ENCODE results near the gene DPM2. TPM values are rescaled to one million over a fixed set of nuclear protein-coding genes. Genes with fewer than 3 reads are reported as not detected.

The DPM2 gene
- total RNA-seq, 4 donors from 2014 or later: 12.5 to 18.5 (median 15.7) TPM

GRCh38 chr9:127934986-127935385 is 2.7 kb downstream of the DPM2 start:
- DNase-seq: no peak
- WGBS, 2 donors: 44 to 73% methylated on average over 2 to 6 of the region's 11 CpGs
- Histone ChIP-seq H3K27me3 (peaks cover 0 to under 1% (median 0%) of the 10 kb centered on the region in 4 donors), H3K4me3 (no peak overlapping the region), H3K27ac (no peak overlapping the region), H3K4me1 (peaks cover 30 to 60% (median 40%) of the 10 kb centered on the region in 3 donors), H3K36me3 (peaks cover 0 to 30% (median 0%) of the 10 kb centered on the region in 3 donors), H3K9me3 (no peaks in the 10 kb centered on the region)
- TF ChIP-seq CTCF (IDR thresholded peaks at IDR 0.05) (no peak), POLR2A (IDR thresholded peaks at IDR 0.05) (no peak)
- intact Hi-C loops (cut with DNase I): no loop called here

GRCh38 chr9:127934248-127934647 is 3.4 kb downstream of the DPM2 start:
- Histone ChIP-seq H3K36me3 (peaks cover 0 to 23% (median 0%) of the 10 kb centered on the region in 3 donors), H3K4me1 (peaks cover 32 to 63% (median 41%) of the 10 kb centered on the region in 3 donors), H3K9me3 (no peaks in the 10 kb centered on the region), H3K4me3 (no peak overlapping the region), H3K27ac (no peak overlapping the region), H3K27me3 (peaks cover 0 to 8% (median 0%) of the 10 kb centered on the region in 4 donors)
- 88 to 95% methylated on average over 4 of the region's 4 CpGs for WGBS, 2 donors
- TF ChIP-seq POLR2A (IDR thresholded peaks at IDR 0.05): no peak
- no peak for TF ChIP-seq CTCF (IDR thresholded peaks at IDR 0.05)
- intact Hi-C loops (cut with DNase I): no loop called here
- no peak for DNase-seq

- intact Hi-C loops (cut with DNase I): no loop called here
- Histone ChIP-seq H3K4me1 (peaks cover 35 to 68% (median 42%) of the 10 kb centered on the region in 3 donors), H3K36me3 (peaks cover 0 to 21% (median 0%) of the 10 kb centered on the region in 3 donors), H3K27me3 (peaks cover 0 to 32% (median 0%) of the 10 kb centered on the region in 4 donors), H3K9me3 (no peaks in the 10 kb centered on the region), H3K27ac (no peak overlapping the region), H3K4me3 (peak overlapping the region; percentile 28 to 70 (median 44))
- WGBS, 2 donors: 25 to 30% methylated on average over 15 to 16 of the region's 18 CpGs
- TF ChIP-seq POLR2A (IDR thresholded peaks at IDR 0.05): no peak
- no peak for TF ChIP-seq CTCF (IDR thresholded peaks at IDR 0.05)
- DNase-seq: no peak
Observed at GRCh38 chr9:127931092-127931881, 6.4 kb downstream of the DPM2 start.

DNA sequence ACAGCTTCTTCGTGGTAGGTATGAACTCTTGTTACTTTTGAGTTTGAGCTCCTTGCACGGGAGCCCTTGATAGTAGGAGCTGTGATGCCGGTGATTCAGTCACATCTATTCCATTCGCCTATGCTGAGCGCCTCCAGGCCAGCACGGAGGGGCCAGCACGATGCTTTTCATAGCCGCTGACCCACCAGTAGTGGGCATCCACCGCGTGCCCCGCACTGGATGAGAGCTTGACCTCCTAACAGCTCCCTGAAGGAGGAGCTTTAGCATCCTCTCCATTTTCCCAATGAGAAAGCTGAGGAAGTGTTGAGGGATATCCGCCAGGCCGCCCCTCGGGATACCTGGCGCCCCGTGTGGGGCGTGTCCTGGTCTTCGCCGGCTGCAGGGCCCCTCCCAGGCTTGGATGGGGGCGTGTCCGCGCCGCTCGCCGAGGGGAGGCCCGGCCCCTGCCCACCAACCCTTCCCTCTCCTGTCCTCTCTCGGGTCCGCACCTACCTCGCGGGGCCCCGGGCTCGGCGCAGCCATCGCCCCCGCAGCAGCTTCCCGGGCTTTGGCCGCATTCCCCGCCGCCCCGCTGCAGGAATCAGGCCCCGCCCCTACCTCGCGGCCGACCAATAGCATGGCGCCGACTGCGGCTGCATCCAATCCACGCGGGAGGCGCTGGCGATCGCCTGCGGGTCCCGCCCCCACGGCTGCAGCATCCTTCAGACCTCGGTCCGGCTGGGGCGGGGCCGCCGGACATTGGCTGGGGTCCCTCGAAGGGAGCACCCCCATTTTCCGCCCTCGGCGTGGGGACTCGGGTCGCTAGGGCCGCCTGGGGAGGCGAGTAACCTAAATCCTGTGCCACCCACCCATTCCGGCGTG is 7.2 kb downstream of the DPM2 start, which contains the start of gene PIP5KL1:
Gene PIP5KL1, minus strand, starts transcription at position 547 of the 861 bp plus-strand sequence. Its CDS starts 25 bp downstream, at position 522.
- DNase-seq: no peak
- H3K4me1 ChIP-seq: peaks cover 30 to 60% (median 36%) of the 10 kb centered on the region in 3 donors
- intact Hi-C loops (cut with DNase I): no loop called here
- peak within 1 kb of the TSS; percentile 28 to 70 (median 44) for H3K4me3 ChIP-seq
- WGBS, 2 donors: 7 to 9% methylated on average over 5 to 11 of the region's 70 CpGs
- H3K27me3 ChIP-seq: peaks cover 0 to 41% (median 0%) of the 10 kb centered on the region in 4 donors
- H3K36me3 ChIP-seq: peaks cover 0 to 13% (median 0%) of the 10 kb centered on the region in 3 donors
- no peak within 1 kb of the TSS for H3K27ac ChIP-seq
- no peaks in the 10 kb centered on the region for H3K9me3 ChIP-seq
- TF ChIP-seq POLR2A (IDR thresholded peaks at IDR 0.05): no peak
- no peak for TF ChIP-seq CTCF (IDR thresholded peaks at IDR 0.05)
